Measurements from ENCODE around the gene ADAMTS2.
"Not testable (repeated sequence)": the region's sequence is repeated elsewhere in the genome, so short reads cannot be mapped to it uniquely, and the experiment has no call there.

Gene ADAMTS2

DNA sequence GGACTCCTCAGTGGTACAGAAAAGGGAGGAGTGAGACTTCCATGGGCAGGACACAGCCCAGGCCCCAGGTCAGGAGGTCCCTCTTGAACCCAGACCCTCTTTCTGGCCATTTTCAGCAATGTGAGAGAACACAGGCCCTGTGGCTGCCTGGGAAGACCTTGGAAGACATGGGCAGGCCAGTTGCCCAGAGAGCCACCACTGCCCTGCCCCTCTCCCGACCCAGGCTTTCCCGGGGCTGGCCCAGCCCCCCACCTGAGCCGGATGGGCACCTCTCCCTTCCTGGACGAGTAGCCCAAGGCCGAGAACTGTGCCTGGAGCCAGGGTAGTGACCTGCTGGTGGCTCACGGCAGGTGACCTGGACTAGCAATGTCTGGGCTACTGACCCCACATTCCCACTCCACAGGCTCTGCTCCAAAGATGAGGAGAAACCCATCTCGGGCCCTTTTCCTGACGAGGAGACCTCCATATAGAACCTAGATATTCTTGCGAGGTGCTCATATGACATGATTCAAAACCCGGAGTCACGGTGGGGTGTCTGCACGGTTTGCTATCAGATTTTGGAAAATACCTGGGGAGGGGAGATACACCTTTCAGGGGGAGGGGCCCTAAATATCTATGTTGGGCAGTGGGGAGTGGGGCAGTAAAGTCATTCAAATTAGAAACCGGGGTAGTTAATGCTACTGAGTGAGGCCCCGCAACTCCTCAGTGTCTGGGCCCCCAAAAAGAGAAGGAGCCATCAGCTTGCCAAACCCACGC lies 225.7 kb downstream of the ADAMTS2 start:
- no peak for DNase-seq

DNA sequence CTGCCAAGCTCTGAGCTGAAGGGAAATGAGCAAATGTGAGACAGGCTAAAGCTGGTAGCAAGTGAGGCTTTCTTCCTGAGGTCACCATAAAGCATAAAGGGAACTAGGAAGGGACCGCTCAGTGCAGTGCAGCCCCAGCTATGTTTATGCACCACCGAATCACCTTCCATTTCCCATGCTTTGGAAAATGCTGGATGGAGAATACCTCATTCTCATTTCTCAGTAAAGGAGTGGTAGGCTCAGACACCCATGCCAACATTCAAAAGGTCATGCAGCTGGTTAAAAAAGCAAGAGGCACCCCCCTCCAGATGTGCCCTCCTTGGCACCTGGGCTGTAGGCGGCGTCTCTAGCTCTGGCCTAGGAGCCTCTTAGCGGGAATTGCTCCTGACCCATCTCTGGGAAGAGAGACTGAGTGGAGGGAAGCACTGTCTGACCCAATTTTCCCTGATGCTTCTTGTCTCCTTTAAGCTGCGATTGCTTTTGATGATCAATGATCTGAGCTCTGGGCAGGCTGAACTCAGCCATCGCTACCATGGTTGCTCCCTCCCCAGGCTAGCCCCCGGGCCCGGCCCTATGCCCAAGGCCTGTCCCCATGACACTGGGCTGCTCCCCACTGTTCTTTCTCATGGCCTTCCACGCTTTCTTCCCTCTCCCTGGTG lies 226.4 kb downstream of the ADAMTS2 start:
- DNase-seq = no peak

DNA sequence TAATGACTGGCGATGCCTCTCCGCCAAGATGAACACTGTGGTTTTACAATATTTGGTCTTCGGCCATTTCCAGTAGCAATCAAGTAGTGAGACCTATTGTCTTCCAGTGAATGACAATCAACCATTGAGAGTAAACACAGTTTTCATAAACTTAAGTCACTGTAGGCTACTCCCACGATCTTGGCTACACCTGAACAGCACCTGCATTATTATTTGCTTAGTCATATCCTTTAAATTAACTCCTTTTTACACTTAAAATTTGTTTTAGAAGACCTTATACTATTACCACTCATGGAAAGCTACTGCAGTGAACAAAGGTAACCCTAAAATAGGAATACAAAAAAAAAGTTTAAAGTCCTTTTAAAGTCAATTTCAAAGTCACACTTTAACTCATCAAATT lies 226.9 kb downstream of the ADAMTS2 start:
- DNase-seq = no peak

DNA sequence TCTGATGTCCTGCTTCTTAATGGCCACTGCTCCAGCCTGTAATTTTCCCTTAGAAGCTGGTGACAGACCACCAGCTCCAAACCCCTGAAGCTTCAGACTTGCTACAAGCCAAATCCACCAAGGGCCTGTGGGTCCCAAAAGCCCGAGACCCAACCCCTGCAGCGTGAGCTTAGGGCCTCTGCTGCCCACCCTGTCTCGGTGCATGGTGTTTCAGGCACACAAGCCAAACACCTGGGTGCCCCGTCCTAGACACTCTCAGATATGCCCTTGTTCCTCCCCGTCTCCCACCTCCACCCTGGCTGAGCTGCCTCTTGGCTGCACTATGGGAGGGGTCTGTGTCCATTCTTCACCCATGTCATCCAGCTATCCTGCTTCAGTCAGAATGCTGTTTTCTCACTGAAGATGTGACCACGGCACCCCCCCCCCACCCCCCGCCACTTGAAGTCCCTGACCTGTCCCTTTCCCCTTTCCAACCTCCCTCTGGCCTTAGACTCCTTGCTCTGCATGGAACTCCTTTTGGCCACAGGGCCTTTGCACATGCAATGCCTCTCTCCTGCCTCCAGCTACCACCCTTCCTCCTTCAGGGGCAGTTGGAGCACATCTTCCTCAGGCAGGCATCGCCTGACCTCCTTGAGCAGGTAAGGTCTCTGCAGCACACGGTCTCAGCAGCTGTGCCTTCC lies 229.3 kb downstream of the ADAMTS2 start:
- DNase-seq = no peak

DNA sequence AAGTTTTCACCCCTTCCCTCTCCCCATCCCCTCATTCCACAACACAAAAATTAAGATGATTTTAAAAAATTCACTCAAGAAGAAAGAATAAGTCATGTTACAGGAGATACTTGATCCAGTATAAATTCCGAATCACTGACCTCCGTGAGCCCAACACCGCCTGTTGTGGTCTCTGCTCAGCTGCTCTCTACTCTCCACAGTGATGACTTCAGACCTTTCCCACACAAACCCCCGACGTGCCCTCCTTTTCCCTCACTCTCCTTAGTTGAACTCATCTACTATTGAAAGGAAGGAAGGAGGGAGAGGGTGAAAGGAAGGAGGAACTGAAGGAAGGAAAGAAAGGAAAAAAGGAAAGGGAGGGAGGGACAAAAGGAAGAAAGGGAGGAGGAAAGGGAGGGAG lies 230.0 kb downstream of the ADAMTS2 start:
- DNase-seq = no peak

DNA sequence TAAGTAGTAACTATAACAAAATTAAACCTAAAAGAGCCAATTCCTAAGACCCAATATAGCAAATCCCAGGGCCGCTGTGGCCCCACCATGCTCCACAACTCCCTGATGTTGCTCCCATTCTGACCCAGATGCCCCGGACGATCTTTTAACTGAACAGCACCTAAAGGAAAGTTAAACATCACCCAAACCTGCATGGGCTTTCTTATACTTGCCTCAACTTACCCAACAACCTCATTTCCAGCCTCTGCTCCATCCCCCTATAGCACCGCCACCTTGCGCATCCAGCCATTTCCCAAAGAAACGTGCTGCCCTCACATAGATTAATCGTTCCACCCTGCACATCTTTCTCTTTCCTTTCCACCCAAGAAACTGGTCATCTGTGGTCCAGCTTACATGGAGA lies 230.5 kb downstream of the ADAMTS2 start:
- DNase-seq = no peak

DNA sequence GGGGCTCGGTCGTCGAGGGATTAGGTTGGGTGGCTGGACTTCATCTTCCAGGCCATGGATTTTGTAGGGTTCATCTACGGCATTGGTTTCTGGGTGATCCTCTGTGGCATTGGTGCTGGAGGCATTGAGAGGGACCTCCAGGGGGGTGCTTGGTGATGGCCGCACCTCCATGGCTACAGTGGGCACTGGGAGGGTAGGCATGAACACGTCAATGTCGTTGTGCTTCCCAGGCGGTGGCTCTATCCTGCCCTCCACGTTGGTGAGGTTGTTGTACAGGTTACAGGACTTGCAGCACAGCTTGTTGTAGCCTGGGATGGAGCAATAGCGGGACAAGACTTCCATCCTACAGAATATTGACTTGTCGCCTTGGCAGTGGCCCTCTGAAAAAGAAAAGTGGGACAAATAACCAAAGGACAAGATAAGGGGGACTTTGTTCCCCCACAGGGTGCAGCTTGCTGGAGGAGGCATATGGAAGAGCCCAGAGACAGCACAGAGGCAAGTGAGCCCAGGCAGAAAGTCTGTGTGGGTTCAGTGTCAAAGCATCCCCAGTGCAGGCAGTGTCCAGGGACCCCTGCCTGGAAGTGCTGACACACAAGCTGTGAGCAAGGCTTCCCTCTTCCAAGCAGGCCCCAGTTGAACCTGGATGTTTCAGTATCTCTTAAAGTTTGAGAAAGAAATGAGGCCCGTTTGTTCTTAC lies 231.2 kb downstream of the ADAMTS2 start:
- no peak for DNase-seq

DNA sequence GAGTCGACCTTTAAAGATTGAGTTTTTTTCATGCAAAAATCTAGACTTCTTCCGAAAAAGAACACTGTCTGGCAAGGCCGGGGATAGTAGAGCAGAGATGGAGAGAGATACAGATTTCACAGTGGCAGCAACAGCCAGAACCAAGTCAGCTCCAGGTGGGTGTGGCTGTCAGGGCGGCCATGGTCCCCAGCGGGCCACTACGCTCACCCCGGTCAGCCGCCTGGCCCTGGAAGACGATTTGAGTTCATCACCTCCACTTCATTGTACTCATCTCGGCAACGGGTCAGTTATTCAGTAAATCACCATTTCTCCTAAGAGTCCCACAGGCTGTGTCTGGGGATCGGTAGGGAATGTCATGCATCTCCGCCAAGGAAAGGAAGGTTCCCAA lies 232.1 kb downstream of the ADAMTS2 start:
- DNase-seq = no peak

DNA sequence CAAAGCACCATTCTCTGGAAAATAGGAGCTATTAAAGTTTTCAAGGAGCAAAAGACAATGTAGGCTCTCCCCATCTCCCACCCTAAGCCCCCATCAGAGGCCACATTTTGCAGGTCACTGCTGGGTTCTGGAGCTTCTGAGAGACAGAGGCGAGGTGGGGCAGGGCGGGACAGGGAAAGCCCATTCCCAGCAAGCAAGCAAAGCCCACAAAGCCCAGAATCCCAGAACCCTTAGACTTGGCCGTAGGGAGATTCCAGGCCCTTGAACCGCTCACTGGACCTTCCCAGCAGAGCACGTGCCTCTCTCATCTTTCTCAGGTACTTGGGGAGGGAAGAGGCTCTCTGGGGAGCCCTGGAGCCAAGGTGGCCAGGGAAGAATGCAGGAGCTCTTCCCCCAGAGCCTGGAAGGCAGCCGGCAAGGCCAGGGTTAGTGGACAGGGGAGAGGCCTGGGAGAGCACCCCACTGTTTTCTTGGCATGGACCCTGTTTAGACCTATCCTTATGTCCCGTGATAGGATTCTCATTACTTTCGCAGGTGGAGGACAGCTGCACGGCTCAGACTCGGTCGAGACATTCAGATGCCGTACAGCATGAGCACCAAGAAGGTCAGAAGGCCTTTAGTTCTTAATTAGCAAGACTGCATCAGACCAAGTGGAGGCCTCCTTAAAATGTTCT lies 232.7 kb downstream of the ADAMTS2 start:
- no peak for DNase-seq

DNA sequence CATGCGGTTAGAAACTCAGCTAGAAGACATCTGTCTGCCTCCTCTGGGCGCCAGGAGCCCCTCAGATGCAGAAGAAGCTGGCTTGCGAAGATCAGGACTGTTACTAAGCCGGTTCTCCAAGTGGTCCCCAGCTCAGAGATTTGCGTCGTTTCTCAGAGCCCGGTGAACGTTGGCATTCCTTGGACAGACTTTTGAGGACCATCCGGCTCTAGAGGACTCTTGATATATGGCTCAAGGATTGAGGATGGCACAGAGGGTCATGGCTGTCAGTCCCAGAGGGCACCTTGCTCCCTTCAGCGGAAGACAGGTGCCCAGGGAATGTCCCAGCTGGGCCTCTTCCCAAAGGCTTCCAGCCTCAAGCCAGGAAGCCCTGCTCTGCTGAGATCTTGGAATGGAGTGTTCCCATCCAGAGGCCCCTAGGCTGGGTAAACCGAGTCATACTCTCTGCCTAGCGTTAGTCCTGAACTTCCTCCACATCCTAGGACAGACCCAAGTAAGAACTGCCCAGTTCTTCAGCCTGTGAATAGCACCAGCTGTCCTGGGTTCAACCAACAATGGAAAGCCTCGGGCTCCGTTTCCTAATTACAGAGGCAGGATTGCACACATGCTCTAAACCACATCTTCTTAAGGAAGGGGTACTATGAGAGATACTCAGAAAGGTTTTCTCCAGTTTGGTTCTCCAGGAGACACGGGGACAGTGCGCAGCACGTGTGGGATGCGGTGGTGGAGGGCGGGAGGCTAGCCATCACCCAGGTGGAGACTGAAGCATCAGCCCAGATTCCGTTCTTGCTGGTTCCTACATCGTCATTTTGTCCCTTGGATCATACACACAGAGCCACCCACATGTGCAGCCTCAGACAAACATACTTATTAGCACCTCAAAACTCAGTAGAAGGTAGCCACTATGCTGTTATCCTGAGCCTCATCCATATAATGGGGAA lies 233.7 kb downstream of the ADAMTS2 start:
- no peak for DNase-seq

DNA sequence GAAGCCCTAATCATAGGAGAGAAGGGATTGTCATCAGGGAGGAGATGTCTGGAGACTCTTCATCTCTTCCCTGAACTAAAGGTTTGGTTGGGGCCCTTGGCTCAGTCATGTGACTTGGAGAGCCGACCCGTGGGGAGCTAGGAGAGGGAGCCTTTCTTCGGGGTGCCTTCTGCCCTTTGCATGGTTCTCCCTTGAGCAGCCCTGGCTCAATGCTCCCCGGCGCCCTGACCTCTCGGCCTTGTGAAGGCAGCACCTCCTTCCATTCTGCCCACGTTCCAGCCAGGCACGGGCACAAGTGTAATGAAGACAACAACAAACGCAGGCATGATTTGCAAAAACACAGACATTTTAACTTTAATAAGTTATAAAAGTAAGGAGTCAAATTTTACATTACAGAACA lies 234.7 kb downstream of the ADAMTS2 start:
- DNase-seq = no peak

DNA sequence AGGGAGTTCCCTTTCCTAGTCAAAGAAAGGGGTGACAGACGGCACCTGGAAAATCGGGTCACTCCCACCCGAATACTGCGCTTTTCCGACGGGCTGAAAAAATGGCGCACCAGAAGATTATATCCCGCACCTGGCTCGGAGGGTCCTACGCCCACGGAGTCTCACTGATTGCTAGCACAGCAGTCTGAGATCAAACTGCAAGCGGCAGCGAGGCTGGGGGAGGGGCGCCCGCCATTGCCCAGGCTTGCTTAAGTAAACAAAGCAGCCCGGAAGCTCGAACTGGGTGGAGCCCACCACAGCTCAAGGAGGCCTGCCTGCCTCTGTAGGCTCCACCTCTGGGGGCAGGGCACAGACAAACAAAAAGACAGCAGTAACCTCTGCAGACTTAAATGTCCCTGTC lies 244.0 kb downstream of the ADAMTS2 start:
- DNase-seq = not testable (repeated sequence)

DNA sequence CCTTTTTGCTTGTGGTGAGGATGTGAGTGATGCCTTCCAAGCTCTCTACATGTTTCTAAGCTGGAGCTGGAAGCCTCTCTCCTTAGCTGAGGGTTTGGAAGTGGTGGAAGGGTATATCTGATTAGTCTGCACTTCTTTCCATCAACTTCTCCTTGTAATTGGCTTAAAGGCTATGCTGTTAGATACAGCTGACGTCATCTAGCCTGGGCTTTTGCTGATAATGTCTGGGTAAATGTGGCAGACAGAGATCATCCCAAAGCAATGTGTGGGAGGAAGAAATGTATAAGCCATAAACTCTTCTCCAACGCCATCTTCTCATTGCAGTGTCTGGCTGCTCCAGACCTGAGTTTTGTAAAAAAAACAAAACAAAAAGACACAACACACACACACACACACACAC lies 255.8 kb downstream of the ADAMTS2 start:
- no peak for DNase-seq

DNA sequence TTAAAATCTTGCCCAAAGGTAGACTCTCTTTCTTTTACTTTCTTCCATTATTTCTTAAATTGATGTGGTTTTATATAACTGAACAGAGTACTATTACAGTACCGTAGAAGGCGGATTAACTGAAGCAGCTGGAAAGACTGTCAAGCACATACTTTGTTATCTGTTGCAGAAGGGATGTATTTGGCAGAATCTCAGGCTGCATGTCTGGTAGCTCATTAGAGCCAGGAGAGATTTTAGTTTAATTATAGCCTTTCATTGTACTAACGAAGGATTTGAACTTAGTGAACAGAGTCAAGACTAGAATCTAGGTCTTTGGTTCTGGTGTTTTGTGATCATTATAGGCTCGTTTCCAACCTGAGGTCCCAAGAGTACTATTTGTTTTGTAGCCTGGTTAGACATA lies 264.5 kb downstream of the ADAMTS2 start:
- DNase-seq = no peak

DNA sequence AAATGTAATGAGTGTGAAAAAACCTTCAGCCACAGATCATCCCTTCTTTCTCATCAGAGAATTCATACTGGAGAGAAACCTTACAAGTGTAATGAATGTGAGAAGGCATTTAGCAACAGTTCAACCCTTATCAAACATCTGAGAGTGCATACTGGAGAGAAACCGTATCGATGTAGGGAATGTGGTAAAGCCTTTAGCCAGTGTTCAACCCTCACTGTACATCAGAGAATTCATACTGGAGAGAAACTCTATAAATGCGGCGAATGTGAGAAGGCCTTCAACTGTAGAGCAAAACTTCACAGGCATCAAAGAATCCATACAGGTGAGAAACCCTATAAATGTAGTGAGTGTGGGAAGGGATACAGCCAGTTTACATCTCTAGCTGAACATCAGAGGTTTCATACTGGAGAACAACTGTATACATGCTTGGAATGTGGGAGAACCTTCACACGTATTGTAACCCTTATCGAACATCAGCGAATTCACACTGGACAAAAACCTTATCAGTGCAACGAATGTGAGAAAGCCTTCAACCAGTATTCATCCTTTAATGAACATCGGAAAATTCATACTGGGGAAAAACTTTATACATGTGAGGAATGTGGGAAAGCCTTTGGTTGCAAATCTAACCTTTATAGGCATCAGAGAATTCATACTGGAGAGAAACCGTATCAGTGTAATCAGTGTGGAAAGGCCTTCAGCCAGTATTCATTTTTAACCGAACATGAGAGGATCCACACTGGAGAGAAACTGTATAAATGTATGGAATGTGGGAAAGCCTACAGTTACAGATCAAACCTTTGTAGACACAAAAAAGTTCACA lies 265.9 kb downstream of the ADAMTS2 start:
- DNase-seq = no peak

DNA sequence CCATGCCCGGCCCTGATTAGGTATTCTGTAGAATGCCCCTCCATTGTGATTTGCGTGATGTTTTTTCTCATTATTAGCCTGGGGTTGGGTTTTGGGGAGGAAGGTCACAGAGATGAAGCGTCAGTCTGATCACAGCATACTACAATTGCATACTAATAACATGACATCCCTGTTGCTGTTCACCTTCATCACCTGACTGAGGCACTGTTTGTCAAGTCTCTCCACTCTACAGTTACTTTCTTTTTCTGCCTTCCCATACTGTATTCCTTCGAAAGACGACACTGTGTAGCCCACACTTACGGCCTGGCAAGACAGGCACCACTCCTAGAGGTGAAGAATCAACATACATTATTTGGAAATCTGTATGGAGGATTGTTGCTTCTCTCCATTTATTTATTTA lies 279.6 kb downstream of the ADAMTS2 start:
- DNase-seq = no peak

DNA sequence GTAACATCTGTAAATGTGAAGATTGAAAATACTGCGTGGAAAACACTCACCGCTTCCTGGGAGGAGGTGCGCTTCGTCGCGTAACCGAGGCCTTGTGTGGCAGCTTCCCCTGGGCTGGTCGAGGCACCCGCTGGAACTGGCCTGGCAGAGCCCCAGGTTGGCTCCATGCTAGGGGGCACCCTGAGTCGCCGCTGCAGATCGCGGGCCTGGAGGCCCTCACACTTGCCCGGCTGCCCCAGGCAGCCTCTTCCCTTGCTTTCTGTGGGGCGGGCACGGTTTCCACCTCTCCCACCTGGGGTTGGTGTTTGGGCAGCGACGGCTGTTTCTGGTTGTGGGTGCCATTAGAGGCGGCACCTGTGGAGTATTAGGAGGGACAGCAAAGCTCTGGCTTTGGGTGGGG lies 284.2 kb downstream of the ADAMTS2 start:
- no peak for DNase-seq
